Endothelial cell of umbilical vein (primary cell): Measurements from ENCODE around the gene DOCK7. TPM values are rescaled to one million over a fixed set of nuclear protein-coding genes. Genes with fewer than 3 reads are reported as not detected.

Experiments used
- BruUV-seq: library from RNA; stranded (reverse); fragments of 400-500 nt; replicated peaks from 2 replicates; lab custom pipeline; 2021; lab: Mats Ljungman, UMichigan
- CTCF ChIA-PET: fragments of 300-600, 350-600 bp; sonication (Branson Sonifier 250); formaldehyde crosslinking; loops from one replicate; lab custom pipeline; 2021; ENCODE audit warnings: antibody characterized with exemption, inconsistent platforms; lab: Charles Lee
- POLR2A ChIA-PET: fragments of 300-600, 350-600 bp; sonication (Branson Sonifier 250); formaldehyde crosslinking; loops from one replicate; lab custom pipeline; 2021; ENCODE audit warnings: antibody characterized with exemption, inconsistent platforms; lab: Charles Lee
- DNase-seq: peaks from one replicate; pipeline ENCODE4 v3.0.0-alpha.2; 2011; ENCODE audit warnings: low read depth, low spot score
- FAIRE-seq: peaks from 2 replicates; lab custom pipeline; 2011; peaks lifted over from hg19 to GRCh38; lab: Jason Lieb, UNC
- H2AFZ ChIP-seq: 2 replicates; pipeline ENCODE4 v1.6.0; 2012; ENCODE audit warnings: low read depth, low read length, control low read depth, inconsistent platforms
- H3K27ac ChIP-seq: 2 replicates; pipeline ENCODE4 v1.5.1; 2011; ENCODE audit warnings: low read depth, mild to moderate bottlenecking, control low read depth, low read length, moderate library complexity; ENCODE audit not compliant: insufficient read depth
- H3K27me3 ChIP-seq, 2 experiments: 2 replicates each; pipeline versions ENCODE4 v1.6.0 to v1.6.1; 2011; ENCODE audit warnings: low read length in 2 of 2, mixed read lengths in 1 of 2; ENCODE audit not compliant: control insufficient read depth in 2 of 2, insufficient read depth in 2 of 2
- H3K36me3 ChIP-seq, 2 experiments: 2 replicates in 1 of 2; 3 replicates in 1 of 2; pipeline ENCODE4 v1.5.1; 2011; ENCODE audit warnings: low read length in 2 of 2, mild to moderate bottlenecking in 1 of 2, moderate library complexity in 1 of 2; ENCODE audit not compliant: control insufficient read depth in 2 of 2, insufficient read depth in 2 of 2; ENCODE audit errors: extremely low read depth in 1 of 2
- H3K4me1 ChIP-seq: 3 replicates; pipeline ENCODE4 v1.5.1; 2011; ENCODE audit warnings: mild to moderate bottlenecking, low read length; ENCODE audit not compliant: control insufficient read depth, insufficient read depth; ENCODE audit errors: extremely low read depth
- H3K4me2 ChIP-seq: 2 replicates; pipeline ENCODE4 v1.6.1; 2011; ENCODE audit warnings: low read length, control low read depth, mixed read lengths; ENCODE audit not compliant: insufficient read depth
- H3K4me3 ChIP-seq, 3 experiments: fragments of 200-600 bp in 1 of 3; sonication (generic), shearing (Covaris generic) in 1 of 3; replicated peaks in 1 of 3; 2 replicates each; pipeline ENCODE4 v1.5.1; 2011 to 2016; ENCODE audit warnings: control low read depth in 3 of 3, low read length in 3 of 3, mild to moderate bottlenecking in 2 of 3, inconsistent platforms in 1 of 3, low read depth in 1 of 3, moderate library complexity in 1 of 3; ENCODE audit not compliant: insufficient read depth in 1 of 3
- H3K79me2 ChIP-seq: 2 replicates; pipeline ENCODE4 v1.6.0; 2012; ENCODE audit warnings: low read length, inconsistent platforms; ENCODE audit not compliant: control insufficient read depth, insufficient read depth
- H3K9ac ChIP-seq: replicated peaks from 2 replicates; pipeline ENCODE3; 2011; ENCODE audit warnings: low read length, control low read depth; ENCODE audit not compliant: insufficient read depth; ENCODE audit errors: extremely low read depth
- H3K9me1 ChIP-seq: replicated peaks from 3 replicates; pipeline ENCODE4 v1.6.0; 2011; ENCODE audit warnings: mild to moderate bottlenecking, low read length; ENCODE audit not compliant: control insufficient read depth, insufficient read depth; ENCODE audit errors: extremely low read depth
- H3K9me3 ChIP-seq: replicated peaks from 2 replicates; pipeline ENCODE4 v1.5.1; 2012; ENCODE audit warnings: low read length, inconsistent platforms; ENCODE audit not compliant: control insufficient read depth, insufficient read depth
- H4K20me1 ChIP-seq: replicated peaks from 2 replicates; pipeline ENCODE3; 2011; ENCODE audit warnings: mild to moderate bottlenecking, low read length; ENCODE audit not compliant: control insufficient read depth, insufficient read depth; ENCODE audit errors: extremely low read depth
- EZH2 ChIP-seq: IDR thresholded peaks from 2 replicates; pipeline ENCODE4 v1.6.1; 2012; ENCODE audit warnings: borderline replicate concordance, low read depth, mild to moderate bottlenecking, moderate library complexity, low read length, inconsistent platforms; ENCODE audit not compliant: severe bottlenecking
- FOS ChIP-seq: IDR thresholded peaks from 2 replicates; pipeline ENCODE4 v1.6.1; 2011; ENCODE audit warnings: mild to moderate bottlenecking, low read length, moderate library complexity, borderline replicate concordance; ENCODE audit not compliant: insufficient read depth
- GATA2 ChIP-seq: IDR thresholded peaks from 2 replicates; pipeline ENCODE4 v1.7.0; 2011; ENCODE audit warnings: low read depth, mild to moderate bottlenecking, moderate library complexity, mixed read lengths, low read length; ENCODE audit not compliant: insufficient read length, insufficient read depth
- MYC ChIP-seq: IDR thresholded peaks from one replicate; pipeline ENCODE4 v1.6.1; 2011; ENCODE audit warnings: mild to moderate bottlenecking, low read depth, low read length
- POLR2A ChIP-seq: IDR thresholded peaks from 2 replicates; pipeline ENCODE4 v1.6.1; 2012; ENCODE audit warnings: low read depth, mild to moderate bottlenecking, control low read depth, low read length
- POLR2AphosphoS5 ChIP-seq: IDR thresholded peaks from 2 replicates; pipeline ENCODE4 v1.6.1; 2012; ENCODE audit warnings: low read depth, mild to moderate bottlenecking, control low read depth, low read length, moderate library complexity; ENCODE audit not compliant: insufficient read depth
- dilution Hi-C: fragments of 300-500 bp; cut with MboI; formaldehyde crosslinking; loops from one replicate; pipeline ENCODE4 v1.15.0; 2019; ENCODE audit warnings: low sequenced_read_pairs; ENCODE audit not compliant: extremely low pct_ligation_motif_present
- intact Hi-C: fragments of 100-400 bp; cut with micrococcal nuclease; formaldehyde crosslinking; loops from one replicate; pipeline ENCODE4 v1.10.0; 2022
- polyA plus RNA-seq, 4 experiments: library from polyadenylated mRNA; depleted of rRNA in 3 of 4; stranded (reverse) in 3 of 4; unstranded in 1 of 4; fragments of >200 nt; gene quantifications; 2 replicates each; pipeline versions ENCODE4 v1.2.1 to v1.2.3, GENCODE V29; 2011 to 2012; ENCODE audit warnings: missing spikeins in 1 of 4
- total RNA-seq: library from RNA; stranded (reverse); gene quantifications from 2 replicates; pipeline ENCODE4 v1.2.3, GENCODE V29; 2021
- TF ChIP-seq, protein P1 (sequence below): IDR thresholded peaks from 2 replicates; pipeline ENCODE4 v1.6.1; 2011; ENCODE audit not compliant: insufficient read depth, insufficient read length
- TF ChIP-seq, protein P2 (sequence below), 2 donors: IDR thresholded peaks; 1 replicate in 1 of 2; 2 replicates in 1 of 2; pipeline ENCODE4 v1.5.1; 2011; ENCODE audit warnings: low read length in 2 of 2, mild to moderate bottlenecking in 2 of 2, moderate library complexity in 2 of 2, control low read depth in 1 of 2, inconsistent platforms in 1 of 2, low read depth in 1 of 2; ENCODE audit not compliant: insufficient read depth in 1 of 2; ENCODE audit errors: extremely low read depth in 1 of 2

The DOCK7 gene
- total and polyA plus RNA-seq, 2 donors (not counting 3 experiments of a cell fraction or from before 2014, with no cell fraction given): 9.4 to 31.9 TPM

DNA sequence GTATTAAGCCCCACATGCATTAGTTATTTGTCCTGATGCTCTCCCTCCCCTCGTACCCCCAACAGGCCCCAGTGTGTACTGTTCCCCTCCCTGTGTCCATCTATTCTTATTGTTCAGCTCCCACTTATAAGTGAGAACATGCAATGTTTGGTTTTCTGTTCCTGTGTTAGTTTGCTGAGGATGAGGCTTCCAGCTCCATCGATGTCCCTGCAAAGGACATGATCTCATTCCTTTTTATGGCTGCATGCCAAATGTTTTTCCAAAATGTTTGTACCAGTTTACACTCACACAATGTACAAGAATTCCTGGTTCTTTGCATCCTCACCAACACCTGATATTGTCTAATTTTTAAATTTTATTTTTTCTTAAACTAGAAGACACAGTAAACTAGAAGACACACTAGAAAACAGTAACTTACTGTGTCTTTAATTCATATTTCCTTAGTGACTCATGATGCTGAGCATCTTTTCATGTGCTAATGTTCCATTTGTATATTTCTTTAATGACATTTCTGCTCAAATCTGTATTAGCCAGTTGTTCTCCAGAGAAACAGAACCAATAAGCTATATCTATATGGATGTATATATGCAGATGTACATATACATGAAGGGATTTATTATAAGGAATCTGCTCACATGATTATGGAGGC is 270.7 kb downstream of the DOCK7 start:
- no peak overlapping the region for H3K9ac ChIP-seq
- DNase-seq: no peak
- H3K4me2 ChIP-seq: no peak overlapping the region
- H3K27ac ChIP-seq: no peak overlapping the region
- H3K4me3 ChIP-seq: no peak overlapping the region
- no peaks in the 10 kb centered on the region for H3K79me2 ChIP-seq
- BruUV-seq: no TSS peak
- no peaks in the 10 kb centered on the region for H3K4me1 ChIP-seq
- peaks cover 2 to 3% of the 10 kb centered on the region in 2 experiments for H3K27me3 ChIP-seq
- H4K20me1 ChIP-seq: no peaks in the 10 kb centered on the region
- dilution Hi-C loops (no loop called here), intact Hi-C loops (no loop called here)
- ChIA-PET CTCF (interaction anchor here (1.7 kb wide), 1 partner anchor 10 kb away, joined by 8 read pairs; no protein-coding TSS in a partner anchor), POLR2A (no interaction called here)
- H3K9me3 ChIP-seq: no peaks in the 10 kb centered on the region
- no peaks in the 10 kb centered on the region for H3K36me3 ChIP-seq
- no peak overlapping the region for H2AFZ ChIP-seq
- FAIRE-seq: no peak
- no peak for TF ChIP-seq POLR2AphosphoS5
- TF ChIP-seq, protein P1, sequence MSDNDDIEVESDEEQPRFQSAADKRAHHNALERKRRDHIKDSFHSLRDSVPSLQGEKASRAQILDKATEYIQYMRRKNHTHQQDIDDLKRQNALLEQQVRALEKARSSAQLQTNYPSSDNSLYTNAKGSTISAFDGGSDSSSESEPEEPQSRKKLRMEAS: no peak
- no peak for TF ChIP-seq GATA2
- no peak for TF ChIP-seq EZH2
- TF ChIP-seq FOS: peak; percentile 12
- TF ChIP-seq POLR2A: no peak
- TF ChIP-seq MYC: no peak
- TF ChIP-seq, protein P2, sequence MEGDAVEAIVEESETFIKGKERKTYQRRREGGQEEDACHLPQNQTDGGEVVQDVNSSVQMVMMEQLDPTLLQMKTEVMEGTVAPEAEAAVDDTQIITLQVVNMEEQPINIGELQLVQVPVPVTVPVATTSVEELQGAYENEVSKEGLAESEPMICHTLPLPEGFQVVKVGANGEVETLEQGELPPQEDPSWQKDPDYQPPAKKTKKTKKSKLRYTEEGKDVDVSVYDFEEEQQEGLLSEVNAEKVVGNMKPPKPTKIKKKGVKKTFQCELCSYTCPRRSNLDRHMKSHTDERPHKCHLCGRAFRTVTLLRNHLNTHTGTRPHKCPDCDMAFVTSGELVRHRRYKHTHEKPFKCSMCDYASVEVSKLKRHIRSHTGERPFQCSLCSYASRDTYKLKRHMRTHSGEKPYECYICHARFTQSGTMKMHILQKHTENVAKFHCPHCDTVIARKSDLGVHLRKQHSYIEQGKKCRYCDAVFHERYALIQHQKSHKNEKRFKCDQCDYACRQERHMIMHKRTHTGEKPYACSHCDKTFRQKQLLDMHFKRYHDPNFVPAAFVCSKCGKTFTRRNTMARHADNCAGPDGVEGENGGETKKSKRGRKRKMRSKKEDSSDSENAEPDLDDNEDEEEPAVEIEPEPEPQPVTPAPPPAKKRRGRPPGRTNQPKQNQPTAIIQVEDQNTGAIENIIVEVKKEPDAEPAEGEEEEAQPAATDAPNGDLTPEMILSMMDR (IDR thresholded peaks at IDR 0.05; ENCODE audit: extremely low read depth in 1 of 2, insufficient read depth in 1 of 2, low read depth in 1 of 2, low read length in 2 of 2): no peak
- no peaks in the 10 kb centered on the region for H3K9me1 ChIP-seq
